ENCODE measurements around the gene VCL. TPM values are rescaled to one million over a fixed set of nuclear protein-coding genes. Genes with fewer than 3 reads are reported as not detected.

The VCL gene
- total and polyA plus RNA-seq, 2 of the 8 experiments (the other 6 are each of a cell fraction or from before 2014, with no cell fraction given): 119 to 377 TPM

- H2BK120ac ChIP-seq (replicated peaks; ENCODE audit: low read depth, low read length): no peak overlapping the region
- no peak overlapping the region for H3K18ac ChIP-seq (ENCODE audit: extremely low read depth, low read length)
- POLR2A ChIA-PET (ENCODE audit: partially characterized antibody): interaction anchor here (0.7 to 1.5 kb wide), 4 partner anchors 15 to 187 kb away, joined by 3 to 6 read pairs (median 3); no protein-coding TSS in a partner anchor
- no peak overlapping the region for H3K9ac ChIP-seq (replicated peaks in 1 of 4; ENCODE audit: extremely low read depth in 1 of 4, low read depth in 3 of 4, low read length in 3 of 4)
- H3K56ac ChIP-seq (replicated peaks; ENCODE audit: insufficient read length, low read depth, low read length): no peak overlapping the region
- H3K4me3 ChIP-seq (ENCODE audit: extremely low read depth in 1 of 4, insufficient read depth in 2 of 4, low read depth in 3 of 4, low read length in 4 of 4): no peak overlapping the region
- H2BK20ac ChIP-seq (ENCODE audit: low read length): no peak overlapping the region
- no peaks in the 10 kb centered on the region; the same call in 1 of the 2 replicates for H3K79me1 ChIP-seq (ENCODE audit: low read depth, low read length)
- no peak overlapping the region for H3K23ac ChIP-seq (ENCODE audit: insufficient read length)
- no peak overlapping the region for H2BK12ac ChIP-seq (ENCODE audit: low read depth, low read length)
- no peaks in the 10 kb centered on the region for H3K27me3 ChIP-seq (replicated peaks in 1 of 4; ENCODE audit: control insufficient read depth in 3 of 4, extremely low read depth in 1 of 4, insufficient read depth in 3 of 4, low read length in 3 of 4)
- TF ChIP-seq USF2 (IDR thresholded peaks at IDR 0.05; ENCODE audit: low read length): no peak
- no peak for TF ChIP-seq RNF2 (IDR thresholded peaks at IDR 0.05; ENCODE audit: borderline replicate concordance, low read depth, low read length, missing control alignments, poor library complexity, severe bottlenecking)
- no peak for TF ChIP-seq CREB1 (IDR thresholded peaks at IDR 0.05)
- TF ChIP-seq PHF8 (conservative IDR thresholded peaks at IDR 0.05; ENCODE audit: low read depth, low read length): no peak
- TF ChIP-seq GTF2F1 (IDR thresholded peaks at IDR 0.05; ENCODE audit: borderline replicate concordance, low read depth, low read length): no peak
- no peak for TF ChIP-seq SP4 (IDR thresholded peaks at IDR 0.05; ENCODE audit: low read length)
- H3K4ac ChIP-seq (replicated peaks; ENCODE audit: insufficient read length, low read depth, low read length): no peak overlapping the region
- no peak for FAIRE-seq
- peaks cover 0 to 28% of the 10 kb centered on the region in 2 experiments; a peak in 2 of 4 replicates for H3K79me2 ChIP-seq (ENCODE audit: control insufficient read depth in 1 of 2, insufficient read depth in 2 of 2, low read length in 2 of 2)
- no peak overlapping the region for H4K8ac ChIP-seq (ENCODE audit: extremely low read depth, insufficient read depth, low read length)
- no peak overlapping the region for H4K5ac ChIP-seq (ENCODE audit: insufficient read length, low read depth, low read length)
- peaks cover 2 to 43% (median 16%) of the 10 kb centered on the region in 4 experiments; a peak in 7 of 8 replicates for H3K36me3 ChIP-seq (ENCODE audit: control insufficient read depth in 2 of 4, insufficient read depth in 4 of 4, low read length in 3 of 4)
- 95% methylated on average over 2 of the region's 2 CpGs; no CpG with 5 or more reads in 1 of the 2 experiments for WGBS, 2 experiments (ENCODE audit: extremely low coverage in 1 of 2, insufficient coverage in 1 of 2, insufficient read length in 1 of 2, insufficient replicate concordance in 2 of 2, low coverage in 1 of 2, low lambda C conversion rate in 2 of 2, missing lambda C conversion rate in 1 of 2)
- no peak overlapping the region for H2BK5ac ChIP-seq (ENCODE audit: low read depth, low read length)
- no peak overlapping the region for H3K4me2 ChIP-seq (ENCODE audit: insufficient read depth in 1 of 2, low read depth in 2 of 2, low read length in 2 of 2)
- H3K27ac ChIP-seq (ENCODE audit: low read depth, low read length): no peak overlapping the region
- peaks cover 0 to 15% (median 2%) of the 10 kb centered on the region in 4 experiments; a peak in 3 of 7 replicates for H3K4me1 ChIP-seq (replicated peaks in 1 of 4; ENCODE audit: control insufficient read depth in 3 of 4, insufficient read depth in 4 of 4, low read length in 3 of 4)
- no peaks in the 10 kb centered on the region for H3K9me3 ChIP-seq (ENCODE audit: insufficient read depth in 2 of 2, low read depth in 1 of 2, low read length in 1 of 2)
- no peaks in the 10 kb centered on the region for H3K23me2 ChIP-seq (ENCODE audit: low read depth, low read length)
- CTCF ChIA-PET (ENCODE audit: partially characterized antibody): interaction anchor here (0.7 to 2.2 kb wide), 14 partner anchors 9 to 228 kb away, joined by 3 to 10 read pairs (median 3); no protein-coding TSS in a partner anchor
- H3K14ac ChIP-seq (ENCODE audit: insufficient read length): no peak overlapping the region
- no peaks in the 10 kb centered on the region for H4K20me1 ChIP-seq (replicated peaks in 1 of 2; ENCODE audit: control insufficient read depth in 1 of 2, insufficient read depth in 2 of 2, low read length in 2 of 2)
- no peak overlapping the region for H2BK15ac ChIP-seq (ENCODE audit: low read length)
- no peak for DNase-seq (ENCODE audit: low read depth in 1 of 2, low spot score in 2 of 2)
- no peak overlapping the region for H2AFZ ChIP-seq (ENCODE audit: low read length)
- no peak overlapping the region for H2AK5ac ChIP-seq (ENCODE audit: low read depth, low read length)
- H4K91ac ChIP-seq (replicated peaks; ENCODE audit: insufficient read length, low read length): no peak overlapping the region
Observed at GRCh38 chr10:74076961-74077360, 79.0 kb downstream of the VCL start.

All from H1 (cell line).